ENCODE data around the gene PLCG2.
"Not testable (repeated sequence)": the region's sequence is repeated elsewhere in the genome, so short reads cannot be mapped to it uniquely, and the experiment has no call there.

PLCG2 gene

GRCh38 chr16:81850197-81850944 lies 71.3 kb downstream of the PLCG2 start:
- DNase-seq: no peak

- no peak for DNase-seq
These were observed 73.3 kb downstream of the PLCG2 start for GRCh38 chr16:81852347-81852746.

GRCh38 chr16:81855552-81856153 lies 76.6 kb downstream of the PLCG2 start:
- no peak for DNase-seq

DNA sequence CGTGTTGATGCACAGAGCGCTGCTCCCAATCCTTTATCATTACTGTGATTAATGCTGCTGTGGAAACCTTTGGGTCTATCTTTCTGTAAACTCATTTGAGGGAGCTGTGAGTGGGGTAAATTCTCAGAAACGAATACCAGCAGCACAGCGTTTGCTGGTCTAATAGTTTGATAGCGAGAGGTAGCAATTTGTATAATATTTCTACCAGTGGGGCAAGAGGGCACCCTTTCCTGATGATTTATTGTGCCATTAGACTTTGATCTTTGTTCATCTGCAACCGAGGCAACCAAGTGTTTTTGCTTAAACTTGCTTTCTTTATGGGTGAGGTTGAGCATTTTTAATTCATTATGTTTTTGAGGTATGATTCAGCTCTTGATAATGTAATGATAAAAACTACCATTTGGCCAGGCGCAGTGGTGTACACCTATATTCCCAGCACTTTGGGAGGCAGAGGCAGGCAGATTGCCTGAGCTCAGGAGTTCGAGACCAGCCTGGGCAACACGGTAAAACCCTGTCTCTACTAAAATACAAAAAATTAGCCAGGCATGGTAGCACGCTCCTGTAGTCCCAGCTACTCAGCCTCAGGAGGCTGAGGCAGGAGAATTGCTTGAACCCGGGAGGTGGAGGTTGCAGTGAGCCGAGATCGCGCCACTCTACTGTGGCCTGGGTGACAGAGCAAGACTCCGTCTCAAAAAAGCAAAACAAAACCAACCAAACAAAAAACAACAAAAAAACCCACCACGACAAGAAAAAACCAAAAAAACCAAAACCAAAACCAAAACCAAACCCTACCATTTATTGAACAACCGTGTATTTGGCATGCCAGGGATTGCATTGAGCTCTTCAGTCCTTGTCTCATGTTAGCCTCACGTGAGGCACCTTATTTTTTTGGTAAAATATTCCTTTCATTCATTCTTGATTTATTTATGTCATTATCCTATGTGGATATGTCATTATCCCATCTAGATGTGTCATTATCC lies 81.5 kb downstream of the PLCG2 start:
- DNase-seq: no peak

DNA sequence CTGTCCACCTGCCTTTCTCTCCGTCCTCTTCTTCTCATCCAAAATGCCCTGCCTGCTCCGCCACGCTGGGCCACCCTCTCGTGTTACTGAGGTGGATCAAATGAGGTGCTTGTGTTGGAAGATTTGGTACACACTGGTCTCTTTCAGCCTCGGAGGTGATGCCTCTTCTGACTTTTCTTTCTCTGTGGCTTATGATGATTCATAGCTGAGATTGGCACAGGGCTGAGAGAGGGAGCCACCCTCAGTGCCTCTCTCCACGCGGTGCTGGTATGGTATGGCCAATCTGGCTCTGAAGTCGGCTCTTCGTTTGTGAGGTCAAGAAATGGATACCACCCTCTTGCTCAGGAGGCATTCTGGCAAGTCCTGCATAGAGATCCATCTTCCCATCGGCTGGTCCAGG lies 82.4 kb downstream of the PLCG2 start:
- no peak for DNase-seq

DNA sequence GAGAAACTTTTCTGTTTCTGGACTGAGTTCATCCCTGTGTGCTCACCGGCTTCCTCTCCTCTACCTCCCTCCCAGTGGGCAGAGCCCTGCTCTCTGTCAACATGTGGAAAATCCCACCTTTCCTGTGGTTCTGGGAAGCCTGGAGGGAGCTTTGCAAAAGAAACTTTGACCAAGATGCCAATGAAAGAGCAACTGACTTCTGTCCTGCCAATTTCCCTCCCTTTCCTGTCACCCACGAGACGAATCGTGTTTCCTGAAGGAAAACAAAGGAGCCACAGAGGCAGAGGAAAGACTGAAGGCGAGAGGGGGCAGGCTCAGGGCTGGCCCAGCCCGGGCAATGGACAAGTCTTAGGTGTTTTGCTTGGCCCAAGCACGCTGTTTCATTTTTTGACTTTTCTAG lies 82.8 kb downstream of the PLCG2 start:
- no peak for DNase-seq

DNA sequence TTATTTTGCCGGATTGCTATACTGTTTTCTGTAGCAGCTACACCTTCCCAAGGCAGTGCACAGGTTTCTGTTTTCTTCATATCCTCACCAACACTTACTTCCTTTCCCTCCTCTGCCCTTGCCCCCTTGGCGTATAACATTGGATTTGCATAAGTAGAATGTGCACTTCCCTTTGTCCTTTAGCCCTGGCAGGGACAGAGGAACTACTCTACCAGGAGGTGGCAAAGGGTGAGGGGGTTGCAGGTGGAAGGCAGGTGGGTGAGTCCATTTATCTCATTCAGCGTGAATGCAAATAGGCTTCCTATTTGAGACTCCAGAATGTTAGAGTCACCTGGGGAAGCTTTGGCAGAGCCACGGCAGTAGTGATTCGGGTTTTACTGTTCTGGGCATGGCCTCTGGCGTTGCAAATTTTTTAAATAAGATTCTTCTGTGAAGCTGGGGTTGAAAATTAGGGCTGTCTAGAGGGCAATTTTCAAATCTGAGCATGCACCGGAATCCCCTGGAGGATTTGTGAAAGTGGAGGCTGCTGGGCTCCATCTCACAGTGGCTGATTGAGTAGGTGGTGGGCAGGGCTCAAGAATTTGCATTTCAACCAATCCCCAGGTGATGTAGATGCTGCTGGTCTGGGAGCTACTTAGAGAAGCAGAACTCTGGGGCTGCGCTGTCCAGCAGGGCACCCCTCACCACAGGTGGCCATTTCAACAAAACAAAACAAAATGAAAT lies 84.7 kb downstream of the PLCG2 start:
- no peak for DNase-seq

DNA sequence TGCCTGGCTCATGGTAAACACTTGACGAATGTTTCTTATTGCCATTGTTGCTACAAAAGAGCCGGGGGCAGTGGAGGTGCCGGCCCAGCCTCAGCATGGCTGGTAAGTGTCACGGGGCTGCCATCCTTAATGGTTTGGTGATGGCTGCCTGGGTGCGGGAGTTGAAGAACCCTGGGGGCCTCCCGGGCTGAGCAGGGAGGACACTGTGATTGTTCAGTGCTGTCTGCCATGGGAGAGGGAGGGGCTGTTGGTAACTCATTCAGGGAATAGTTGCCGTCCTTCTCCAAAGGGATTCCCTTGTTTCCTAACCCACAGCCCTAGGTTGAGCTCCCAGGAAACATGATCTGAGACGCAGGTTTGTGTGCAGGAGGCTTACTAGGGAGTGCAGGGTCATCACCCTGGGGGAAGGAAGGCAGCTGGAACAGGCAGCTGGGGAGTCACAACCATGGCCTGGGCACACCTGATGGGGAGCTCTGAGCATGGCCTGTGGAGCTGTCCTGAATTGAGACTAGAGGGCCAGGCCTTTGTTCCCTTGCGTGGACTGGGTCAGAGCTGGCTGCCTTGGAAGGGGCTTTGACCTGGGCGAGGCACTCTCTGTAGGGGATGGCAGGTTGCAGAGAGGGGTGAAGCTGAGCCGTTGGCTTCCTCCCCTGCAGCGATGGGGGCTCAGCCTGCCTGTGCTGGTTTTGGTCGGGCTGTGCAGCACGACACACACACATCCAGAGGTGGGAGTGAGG lies 85.7 kb downstream of the PLCG2 start:
- DNase-seq: no peak

DNA sequence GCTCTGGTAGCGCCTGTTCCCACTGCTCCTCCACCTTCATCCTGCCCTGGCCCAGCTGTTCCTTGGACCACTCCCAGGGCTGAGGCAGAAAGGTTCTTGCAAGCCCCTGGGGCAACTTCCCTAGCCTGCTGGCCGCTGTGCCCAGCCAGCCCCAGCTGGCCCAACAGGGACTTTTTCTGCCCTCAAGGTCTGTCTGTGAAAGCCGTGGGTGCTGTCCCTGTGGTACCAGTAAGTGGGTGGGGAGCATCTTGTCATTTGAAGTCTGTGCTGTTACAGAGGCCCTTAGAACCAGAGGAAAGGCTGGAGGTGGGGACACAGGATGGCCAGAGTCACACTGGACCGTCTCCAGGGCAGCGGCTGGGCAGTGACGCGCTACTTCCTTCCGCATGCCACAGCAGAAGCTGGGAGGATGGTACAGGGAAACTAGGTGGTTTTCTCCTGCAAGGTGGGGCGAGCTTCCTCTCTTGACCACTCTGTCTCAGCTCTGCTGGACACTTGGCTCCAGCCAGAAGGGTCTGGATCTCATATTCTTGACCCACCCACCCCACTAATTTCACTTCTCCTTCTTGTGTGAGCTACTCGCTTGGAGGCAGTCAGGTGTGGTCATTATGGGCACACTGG lies 87.8 kb downstream of the PLCG2 start:
- no peak for DNase-seq

- no peak for DNase-seq
These were observed 89.1 kb downstream of the PLCG2 start for GRCh38 chr16:81868057-81868748.

DNA sequence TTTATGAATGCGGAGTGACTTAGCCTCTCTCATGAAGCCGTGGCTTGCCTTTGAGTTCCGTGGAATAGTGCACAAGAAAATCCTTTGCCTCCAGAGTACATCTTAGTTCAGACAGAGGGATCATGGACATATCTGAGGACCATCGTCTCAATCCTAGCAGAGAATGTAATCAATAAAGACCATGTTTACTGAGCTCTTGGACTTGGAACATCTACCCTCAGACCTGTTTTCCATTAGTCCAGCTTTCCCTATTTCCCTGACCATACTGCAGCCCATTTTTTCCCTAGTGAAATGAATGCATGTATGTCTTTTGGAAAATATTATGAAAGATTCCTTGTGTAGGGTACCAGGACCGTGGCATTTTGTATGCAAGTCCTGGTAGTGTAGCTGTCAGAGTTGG lies 90.2 kb downstream of the PLCG2 start:
- no peak for DNase-seq

DNA sequence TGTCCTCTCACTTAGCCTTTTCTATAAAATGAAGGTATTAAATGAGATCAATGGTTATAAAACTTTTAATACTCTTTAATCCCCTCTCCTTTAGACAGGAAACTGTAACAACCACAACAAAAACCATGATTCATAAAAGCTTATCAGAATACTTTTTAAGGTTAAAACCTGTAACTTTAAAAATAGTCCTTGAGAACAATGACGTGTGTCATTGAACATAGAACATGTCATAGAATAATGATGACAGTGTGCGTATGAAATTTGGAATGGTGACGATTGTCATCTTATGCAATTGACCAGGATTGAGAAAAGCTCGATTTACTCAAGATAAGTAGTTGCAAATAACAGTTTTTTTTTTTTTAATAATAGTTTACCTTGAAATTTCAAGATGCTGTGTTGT lies 94.1 kb downstream of the PLCG2 start:
- no peak for DNase-seq

DNA sequence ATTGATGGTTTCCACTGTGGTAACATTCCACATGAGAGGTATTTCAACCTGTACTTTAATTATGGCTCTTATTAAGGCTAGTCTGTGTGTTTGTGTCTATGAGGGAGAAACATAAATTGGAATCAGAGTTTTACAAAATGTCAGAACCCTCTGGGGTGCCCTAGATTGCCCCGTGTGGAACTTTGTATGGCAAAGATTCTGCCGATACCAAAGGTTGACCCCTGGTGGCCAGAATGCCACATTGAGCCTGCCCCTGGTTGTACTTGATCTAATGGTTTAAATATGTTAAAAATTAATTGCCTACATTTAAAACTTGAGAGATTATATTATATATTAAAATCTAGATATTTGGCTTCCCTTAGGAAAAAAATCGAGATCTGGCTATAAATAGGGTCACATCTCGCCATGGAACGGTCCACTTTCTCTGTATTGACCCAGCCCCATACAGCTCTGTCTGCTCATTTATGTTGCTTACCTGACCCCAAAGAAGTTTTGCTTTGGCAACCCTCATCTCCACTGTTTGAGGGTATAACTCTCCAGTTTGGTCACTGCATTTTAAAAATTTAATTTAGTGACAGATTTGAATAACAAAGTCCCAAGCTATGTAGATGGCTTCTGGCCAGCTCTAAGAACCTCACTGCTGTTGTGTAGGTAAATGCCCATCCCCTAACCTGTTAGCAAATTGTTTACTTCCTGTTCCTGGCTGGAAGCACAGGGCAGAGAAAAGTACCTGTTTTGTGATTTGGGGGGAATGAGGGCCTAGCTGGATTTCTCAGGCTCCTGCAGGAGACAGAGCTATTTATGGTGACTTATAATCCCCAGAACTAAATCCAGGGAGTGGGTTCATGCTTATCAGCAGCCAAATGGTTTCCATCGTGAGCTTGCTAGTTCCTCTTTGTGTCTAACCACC lies 95.0 kb downstream of the PLCG2 start:
- peak; percentile 77 for DNase-seq

GRCh38 chr16:81875461-81875860 lies 96.4 kb downstream of the PLCG2 start:
- DNase-seq: no peak

DNA sequence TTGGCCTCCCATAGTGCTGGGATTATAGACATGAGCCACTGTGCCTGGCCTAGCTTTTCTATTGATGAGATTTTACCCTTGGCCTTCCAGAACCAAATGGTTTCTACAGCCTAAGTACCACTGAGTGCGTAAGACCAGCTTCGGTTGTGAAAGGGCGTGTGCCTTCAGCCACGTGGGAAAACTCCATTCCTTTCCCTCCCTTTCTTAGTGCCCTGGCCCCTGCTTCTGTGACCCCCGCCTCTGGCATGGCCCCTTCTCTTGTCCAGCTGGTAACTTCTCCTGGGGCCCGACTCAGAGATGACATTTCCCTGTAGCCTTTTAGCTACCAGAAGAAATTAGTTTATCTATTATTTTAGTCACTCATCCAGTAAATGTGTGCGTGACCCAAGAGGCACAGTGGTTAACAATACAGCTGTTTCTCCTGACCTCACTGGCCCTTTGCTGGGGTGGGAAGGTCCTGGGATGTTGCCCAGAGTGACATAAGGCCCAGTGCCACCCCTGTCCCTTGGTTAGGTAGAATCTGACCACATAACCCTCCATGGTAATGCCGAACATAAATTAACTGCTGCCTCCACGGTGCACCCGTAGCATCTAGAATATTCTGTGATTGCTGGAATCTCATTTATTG lies 97.3 kb downstream of the PLCG2 start:
- no peak for DNase-seq

GRCh38 chr16:81877490-81877889 lies 98.4 kb downstream of the PLCG2 start:
- not testable (repeated sequence) for DNase-seq

DNA sequence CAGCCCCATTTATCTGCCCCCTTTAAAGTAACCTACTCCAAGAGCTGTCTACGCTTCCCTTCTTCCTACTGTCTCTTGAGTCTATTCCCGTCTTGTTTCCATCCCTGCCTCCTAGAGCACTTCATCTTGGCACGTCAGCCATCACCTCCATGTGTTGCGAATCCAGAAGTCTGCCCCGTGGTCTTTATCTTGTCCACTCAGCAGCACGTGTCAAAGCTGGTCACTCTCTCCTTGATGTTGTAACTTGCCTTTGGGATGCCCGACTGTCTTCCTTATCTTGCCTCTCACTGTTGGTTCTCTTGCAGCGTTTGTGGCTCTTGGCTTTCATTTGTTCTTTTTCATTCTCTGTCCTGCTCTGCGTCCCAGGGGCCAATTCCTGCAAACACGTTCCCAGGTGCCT lies 99.4 kb downstream of the PLCG2 start:
- DNase-seq: no peak

GRCh38 chr16:81879625-81880024 lies 100.5 kb downstream of the PLCG2 start:
- DNase-seq: no peak

- no peak for DNase-seq
These were observed 101.7 kb downstream of the PLCG2 start for GRCh38 chr16:81880816-81881215.

- no peak for DNase-seq
These were observed 102.1 kb downstream of the PLCG2 start for GRCh38 chr16:81881228-81881627.

Measured in activated CD8-positive, alpha-beta memory T cell treated with anti-CD3 and anti-CD28 coated beads for 24 hours (primary cell).